Stimulated activated CD4-positive, alpha-beta T cell treated with anti-CD3 and anti-CD28 coated beads, Interleukin-15, amount 100 ng/mL, for 1 hour (primary cell): ENCODE data around the gene GRPEL1.
"Not testable (repeated sequence)": the region's sequence is repeated elsewhere in the genome, so short reads cannot be mapped to it uniquely, and the experiment has no call there.

Source experiments
- DNase-seq, 2 donors: peaks; one replicate each; pipeline ENCODE4 v3.0.0-alpha.2; 2020; ENCODE audit warnings: low read depth in 1 of 2, low spot score in 1 of 2

Gene GRPEL1

DNA sequence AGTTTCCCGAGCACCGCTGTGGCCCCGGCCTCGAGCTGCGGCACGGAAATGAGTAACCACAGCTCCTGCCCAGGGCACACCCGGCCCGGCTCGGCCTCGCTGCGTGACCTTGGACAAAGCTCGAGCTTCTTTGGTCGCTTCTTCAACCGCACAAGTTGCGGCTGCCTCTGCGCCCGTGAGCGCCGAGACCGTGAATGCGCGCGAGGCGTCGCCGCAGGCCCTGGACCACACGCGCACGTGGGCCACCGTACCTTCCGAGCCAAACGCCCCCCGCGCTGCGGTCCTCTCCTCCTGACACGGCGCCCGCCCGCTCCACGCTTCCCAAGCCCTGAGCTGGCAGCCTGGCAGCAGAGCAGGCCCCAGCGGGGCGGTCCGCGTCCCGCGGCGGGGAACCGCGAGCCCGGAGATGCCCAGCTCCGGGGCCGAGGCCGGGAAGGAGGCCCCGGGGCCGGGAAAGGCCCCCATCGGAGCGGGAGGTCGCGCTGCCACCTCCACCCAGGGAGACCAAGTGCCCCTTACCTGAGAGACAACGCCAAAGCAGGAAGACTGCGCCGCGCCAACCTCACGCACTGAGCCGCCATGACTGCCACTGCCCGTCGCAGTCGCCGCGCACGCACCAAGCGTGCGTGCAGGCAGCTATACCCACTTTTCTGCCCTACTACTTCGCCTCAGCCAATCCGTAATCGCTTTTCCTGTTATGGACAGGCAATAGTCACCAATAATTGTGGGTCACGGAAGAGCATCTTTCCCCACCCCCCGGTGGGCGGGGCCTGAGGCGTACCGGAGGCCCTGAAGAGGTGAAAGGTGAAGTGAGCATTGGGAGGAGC, at the start of gene GRPEL1:
GRPEL1 (minus strand) TSS at position 613 of the 827 bp plus-strand sequence; CDS start at position 581, 32 bp downstream.
- DNase-seq = peak; percentile 100

DNA sequence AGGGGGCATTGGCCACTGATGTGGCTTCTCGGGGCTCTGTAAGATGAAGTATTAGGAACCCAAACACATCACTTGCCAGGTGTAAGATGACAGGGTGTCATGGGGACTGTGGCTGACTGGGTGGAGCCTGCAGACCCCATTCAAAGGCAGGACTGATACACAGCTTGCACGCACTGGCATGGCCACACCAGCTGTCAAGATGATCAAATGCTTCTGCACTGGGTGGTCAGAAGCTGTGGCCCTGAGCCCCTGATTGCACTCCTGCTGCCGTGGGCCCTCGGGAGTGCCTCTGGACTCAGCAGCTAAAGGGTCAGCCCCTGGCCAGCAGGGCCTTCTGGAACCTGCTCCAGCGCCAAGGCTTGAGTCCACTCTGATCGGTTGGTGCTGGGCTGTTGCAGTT, 48.8 kb upstream of the GRPEL1 start:
- no peak for DNase-seq

DNA sequence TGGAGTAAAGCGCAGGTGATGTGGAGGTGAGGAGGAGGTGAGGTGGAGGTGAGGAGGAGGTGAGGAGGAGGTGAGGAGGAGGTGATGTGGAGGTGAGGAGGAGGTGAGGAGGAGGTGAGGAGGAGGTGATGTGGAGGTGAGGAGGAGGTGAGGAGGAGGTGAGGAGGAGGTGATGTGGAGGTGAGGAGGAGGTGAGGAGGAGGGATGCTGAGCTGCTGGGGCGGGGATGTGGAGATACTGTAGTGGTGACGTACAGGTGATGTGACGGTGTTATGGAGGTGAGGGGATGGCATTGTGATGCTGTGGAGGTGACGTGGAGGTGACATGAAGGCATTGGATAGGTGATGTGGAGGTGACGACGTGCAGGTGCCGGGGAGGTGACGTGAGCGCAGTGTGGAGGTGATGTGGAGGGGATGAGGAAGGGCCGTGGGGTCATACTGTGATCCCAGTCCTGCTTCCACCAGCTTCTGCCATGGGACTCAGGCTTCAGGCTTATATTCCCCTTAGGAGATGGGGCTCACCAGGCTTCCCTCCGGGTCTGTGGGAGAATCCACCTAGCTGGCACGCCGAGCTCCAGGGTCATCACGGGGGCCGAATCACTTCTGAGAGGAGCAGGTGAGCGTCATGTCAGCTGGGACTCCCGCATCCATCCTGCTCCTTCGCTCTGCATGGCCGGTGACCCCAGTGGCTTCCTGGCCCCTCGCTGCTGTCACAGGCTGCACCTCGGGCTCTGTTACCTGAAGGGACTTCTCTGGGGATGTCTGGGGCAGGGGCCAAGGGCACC, 47.9 kb upstream of the GRPEL1 start:
- no peak for DNase-seq

DNA sequence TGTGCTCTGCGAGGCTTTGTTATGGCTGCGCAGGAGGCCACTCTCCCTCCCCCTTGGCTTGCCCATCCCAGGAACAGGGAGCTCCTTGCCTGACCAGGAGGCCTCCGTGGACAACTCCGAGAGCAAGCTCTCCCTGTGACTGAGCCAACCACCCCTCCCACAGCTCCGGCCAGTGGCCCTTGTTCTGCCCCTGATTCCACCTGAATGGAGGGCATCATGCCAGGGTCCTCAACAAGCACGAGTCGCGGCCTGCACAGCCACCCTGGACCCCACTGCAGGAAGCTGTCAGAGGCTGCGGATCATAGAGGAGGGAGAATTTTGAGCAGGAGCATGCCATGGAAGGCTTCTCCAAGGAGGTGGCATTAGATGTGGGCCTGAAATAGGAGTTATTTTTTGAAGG, 44.8 kb upstream of the GRPEL1 start:
- DNase-seq = no peak

DNA sequence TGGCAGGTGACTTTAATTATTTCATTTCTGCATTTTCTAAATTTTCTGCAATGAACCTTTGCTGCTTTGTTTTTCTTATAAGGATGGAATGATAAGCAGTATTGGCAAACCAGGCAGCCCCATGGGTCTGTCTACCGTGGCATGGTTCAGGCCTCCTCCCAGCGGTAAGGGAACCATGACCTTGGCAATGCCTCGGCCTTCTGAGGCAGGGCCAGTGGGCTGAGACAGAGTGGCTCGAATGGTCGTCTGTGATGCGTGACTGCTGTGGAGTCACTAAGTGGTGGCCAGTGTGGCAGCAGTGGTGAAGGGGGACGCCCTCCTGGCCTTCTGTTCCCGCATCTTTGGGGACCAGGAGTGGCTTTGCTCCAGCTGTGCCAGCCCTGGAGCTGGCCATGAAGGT, 43.6 kb upstream of the GRPEL1 start:
- DNase-seq = no peak

DNA sequence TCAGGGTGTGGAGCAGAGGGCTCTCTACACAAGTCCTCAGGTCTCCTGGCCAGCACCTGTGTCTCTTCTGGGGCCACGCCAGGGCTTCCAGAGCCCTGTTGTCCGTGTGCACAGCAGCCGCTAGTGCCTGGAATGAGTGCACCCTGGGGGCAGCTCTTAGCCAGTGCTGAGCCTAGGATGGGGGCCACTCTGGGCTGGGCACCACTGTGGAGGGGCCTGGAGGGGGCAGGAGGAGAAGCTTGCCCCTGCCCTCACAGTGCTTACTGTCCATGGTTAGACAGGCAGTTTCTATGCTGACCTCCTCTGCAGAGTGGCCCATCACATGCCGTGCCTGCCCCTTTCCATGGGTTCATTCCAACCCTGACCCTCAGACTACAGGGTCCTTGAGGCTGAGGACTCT, 42.7 kb upstream of the GRPEL1 start:
- no peak for DNase-seq

DNA sequence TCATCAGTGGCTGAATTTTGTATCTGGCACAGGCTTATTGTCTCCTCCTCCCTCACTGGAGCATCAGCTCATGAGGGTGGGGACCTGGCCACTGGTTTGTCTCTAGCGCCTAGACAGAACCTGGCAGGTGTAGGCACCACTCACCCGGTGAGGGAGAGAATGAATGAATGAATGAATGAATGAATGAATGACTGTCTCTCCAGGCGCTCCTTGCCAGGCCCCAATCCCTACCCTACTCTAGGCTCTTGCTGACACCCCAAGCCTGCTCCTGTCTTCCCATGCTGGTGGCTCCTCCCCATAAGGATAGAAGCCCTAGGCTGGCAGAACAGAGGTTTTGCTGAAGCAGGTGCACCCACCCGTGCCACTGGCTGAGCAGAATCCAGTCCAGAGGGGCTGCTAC, 41.3 kb upstream of the GRPEL1 start:
- DNase-seq = no peak

DNA sequence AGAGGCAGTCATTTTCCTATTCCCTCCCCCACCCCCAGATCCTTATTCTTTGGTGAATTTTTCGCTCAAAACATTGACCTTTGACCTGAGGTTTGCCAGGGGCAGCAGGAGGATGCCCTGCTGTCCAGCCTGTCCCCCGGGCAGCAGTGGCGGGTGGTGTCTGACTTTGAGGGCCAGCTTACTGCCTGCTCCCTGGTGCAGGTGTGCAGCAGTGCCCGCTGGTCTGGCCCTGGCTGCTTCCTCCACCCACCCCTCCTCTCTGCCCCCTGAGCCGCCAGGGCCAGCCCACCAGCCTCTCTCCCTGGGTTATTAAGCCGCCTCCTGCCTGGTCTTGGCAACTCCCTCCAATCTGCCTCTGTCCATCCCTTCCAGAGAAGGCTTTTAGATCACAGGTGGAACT, 40.8 kb upstream of the GRPEL1 start:
- DNase-seq = no peak

DNA sequence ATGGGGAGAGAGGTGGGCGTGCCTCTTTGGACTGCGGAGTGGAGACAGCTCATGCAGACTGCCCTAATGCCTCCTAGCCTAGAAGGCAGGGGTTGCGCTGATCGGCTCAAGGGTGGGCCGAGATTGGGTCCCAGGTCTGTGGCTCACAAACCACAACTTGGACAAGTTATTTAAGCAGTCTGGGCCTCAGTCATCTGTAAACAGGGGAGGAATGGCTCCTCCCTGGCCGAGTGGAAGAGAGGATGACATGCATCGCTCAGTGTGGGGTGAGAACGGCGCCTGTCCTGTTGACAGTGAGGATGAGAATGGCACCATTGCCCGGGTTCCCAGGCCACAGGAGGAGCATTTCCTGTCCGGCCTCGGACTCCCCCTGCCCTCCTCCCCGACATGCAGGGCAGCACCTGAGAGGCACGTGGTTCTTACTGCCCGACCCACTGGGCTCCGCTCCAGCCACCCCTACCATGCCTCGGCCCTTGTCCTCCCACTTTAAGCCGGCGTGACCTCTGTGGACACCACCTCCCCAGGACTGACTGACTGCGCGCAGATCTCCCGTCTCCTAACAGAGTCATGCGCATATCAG, 40.3 kb upstream of the GRPEL1 start:
- no peak for DNase-seq

DNA sequence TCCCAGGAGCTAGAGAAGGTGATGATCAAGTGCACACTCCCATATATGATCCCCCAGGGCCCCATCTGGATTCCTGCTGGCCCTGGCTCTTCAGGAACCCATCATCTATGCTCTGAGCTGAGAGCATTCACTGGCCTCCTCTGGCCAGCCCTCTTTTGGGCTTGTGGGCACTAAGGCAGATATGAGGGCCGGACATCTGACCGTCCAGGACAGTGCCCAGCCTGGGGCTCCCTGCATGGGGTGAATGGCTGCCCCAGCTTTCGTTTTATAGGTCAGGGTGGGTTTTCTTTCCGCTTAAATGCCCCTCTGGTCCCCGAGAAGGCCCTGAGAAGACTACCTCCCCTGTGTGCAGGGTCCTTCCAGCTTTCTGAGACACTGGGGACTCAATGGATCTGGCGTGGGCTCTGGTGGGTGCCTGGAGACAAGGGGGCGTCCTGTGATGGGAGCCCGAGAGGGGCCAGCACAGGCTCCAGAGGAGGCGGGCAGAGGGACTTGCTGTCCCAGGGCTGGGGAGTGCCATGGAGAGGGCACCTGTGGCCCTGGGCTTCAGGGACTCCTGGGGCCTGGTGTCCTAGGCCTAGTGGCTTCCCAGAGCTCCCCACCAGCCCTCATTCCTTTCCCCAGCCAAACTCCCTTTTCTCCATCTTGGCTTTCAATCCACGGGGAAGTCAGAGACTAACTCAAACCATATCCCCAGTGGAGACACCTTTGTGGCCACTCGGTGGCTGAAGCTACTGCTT, 39.5 kb upstream of the GRPEL1 start:
- DNase-seq = no peak

DNA sequence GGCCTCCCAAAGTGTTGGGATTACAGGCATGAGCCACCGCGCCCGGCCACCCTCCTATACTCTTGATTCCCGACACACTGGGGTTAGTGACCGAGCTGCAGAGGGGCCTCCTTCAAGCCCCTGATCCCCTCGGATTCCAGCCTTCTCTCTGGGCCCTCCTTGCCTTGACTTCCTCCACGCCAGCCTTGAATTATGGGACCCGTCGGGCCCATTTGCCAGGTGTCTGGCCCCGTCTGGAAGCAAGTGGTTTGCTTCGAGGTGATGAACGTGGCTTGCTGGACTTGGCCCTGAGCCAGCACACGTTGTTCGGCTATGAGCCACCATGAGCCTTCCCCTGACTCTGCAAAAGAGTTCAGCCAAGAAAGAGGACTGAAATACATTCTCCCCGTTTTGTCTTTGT, 37.4 kb upstream of the GRPEL1 start:
- no peak for DNase-seq

DNA sequence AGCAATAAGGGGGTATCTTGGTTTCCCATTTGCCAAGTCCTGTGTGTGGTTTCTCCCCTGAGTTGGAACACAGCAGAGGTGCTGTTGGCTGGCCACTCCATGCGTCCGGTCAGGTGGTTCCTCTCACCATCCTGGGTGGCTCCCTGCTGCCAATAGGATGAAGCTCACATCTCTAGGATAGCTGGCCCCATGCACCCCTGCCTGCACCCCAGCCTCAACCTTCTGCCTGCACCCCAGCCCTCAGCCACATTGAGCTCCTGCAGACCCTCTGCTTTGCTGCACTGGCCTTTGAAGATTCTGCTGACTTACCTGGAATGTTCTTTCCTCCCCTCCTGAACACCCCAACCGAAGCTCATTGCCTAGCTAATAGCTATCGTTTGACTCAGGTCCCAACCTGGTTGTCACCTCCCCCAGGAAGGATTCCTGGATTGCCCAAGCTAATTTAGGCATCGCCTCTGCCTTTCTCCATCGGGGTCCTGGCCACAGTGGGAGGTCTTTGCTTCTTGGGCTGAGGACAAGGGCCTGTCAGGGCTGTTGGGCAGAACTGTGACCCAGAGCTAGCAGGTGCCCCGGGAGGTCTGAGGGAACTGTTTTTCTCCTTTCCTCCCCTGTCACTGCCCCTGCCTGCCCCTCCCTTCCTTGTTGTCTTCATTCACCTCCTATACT, 36.6 kb upstream of the GRPEL1 start:
- no peak for DNase-seq

DNA sequence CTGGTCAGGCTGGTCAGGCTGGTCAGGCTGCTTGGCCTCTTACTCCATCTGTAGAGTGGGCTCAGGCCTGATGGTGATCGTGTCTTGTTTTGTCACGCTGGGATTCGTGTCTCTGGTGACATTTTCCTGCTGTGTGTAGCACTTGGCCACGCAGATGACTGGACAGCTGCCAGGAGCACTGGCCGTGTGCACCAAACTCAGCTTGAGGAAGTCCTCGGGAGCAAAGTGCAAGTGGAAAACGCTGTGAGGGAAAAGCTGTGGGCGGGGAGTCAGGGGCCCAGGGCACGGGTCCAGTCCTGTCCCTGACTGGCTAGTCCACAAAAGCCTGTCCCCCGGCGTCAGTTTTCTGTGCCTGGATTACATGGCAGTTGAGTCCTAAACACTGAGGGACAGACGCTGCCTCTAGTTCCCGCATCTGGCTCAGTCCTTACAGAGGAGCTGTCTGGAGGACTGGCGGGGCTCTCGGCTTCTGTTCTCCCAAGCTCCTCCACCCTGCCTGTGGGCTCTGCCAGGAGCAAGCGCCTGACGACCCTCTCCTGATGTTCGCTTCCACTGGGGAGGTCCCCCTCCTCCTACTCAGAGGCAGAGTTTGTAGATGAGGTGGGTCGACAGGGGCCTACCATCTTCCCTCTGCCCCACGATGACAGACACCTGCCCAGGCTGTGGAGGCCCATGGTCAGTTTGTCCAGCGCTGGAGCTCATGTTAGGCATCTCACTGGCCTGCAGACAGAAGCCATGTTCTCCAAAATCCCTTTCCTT, 35.9 kb upstream of the GRPEL1 start:
- DNase-seq = no peak

DNA sequence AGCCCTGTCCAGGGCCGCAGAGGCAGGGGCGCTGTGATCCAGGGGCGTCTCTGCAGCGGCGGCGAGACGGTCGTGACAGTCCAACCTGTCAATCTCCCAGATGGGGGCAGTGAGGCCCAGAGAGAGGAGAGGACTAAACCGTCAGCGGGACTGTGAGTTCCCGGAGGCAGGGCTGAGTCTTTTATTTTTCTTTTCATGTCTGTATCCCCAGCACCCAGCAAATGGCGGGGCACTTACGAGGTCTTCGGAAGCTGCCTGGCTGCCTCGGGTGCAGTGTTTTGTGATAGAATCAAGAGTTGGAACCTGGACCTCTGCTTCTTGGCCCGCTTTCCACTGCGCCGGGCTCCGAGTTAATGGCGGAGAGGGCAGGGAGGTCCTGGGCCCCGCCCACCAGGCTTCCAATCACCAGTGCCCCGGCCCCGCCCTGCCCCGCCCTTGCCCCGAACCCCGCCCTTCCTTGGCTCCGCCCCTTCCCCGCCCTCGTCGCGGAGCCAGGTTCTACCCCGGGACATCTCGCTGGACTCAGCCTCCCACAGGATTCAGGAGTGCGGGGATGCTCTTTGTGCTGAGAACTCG, 35.3 kb upstream of the GRPEL1 start:
- peak; percentile 52 to 75 for DNase-seq

DNA sequence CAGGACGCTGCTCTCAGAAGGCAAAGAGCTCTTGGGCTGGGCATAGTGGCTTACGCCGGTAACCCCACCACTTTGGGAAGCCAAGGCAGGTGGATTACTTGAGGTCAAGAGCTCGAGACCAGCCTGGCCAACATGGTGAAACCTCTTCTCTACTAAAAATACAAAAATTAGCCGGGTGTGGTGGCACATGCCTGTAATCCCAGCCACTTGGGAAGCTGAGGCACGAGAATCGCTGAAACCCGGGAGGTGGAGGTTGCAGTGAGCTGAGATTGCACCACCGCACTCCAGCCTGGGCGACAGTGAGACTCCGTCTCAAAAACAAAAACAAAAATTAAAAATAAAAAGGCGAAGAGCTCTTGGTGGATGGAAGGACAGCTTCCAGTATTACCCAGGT, 34.6 kb upstream of the GRPEL1 start:
- not testable (repeated sequence) for DNase-seq

DNA sequence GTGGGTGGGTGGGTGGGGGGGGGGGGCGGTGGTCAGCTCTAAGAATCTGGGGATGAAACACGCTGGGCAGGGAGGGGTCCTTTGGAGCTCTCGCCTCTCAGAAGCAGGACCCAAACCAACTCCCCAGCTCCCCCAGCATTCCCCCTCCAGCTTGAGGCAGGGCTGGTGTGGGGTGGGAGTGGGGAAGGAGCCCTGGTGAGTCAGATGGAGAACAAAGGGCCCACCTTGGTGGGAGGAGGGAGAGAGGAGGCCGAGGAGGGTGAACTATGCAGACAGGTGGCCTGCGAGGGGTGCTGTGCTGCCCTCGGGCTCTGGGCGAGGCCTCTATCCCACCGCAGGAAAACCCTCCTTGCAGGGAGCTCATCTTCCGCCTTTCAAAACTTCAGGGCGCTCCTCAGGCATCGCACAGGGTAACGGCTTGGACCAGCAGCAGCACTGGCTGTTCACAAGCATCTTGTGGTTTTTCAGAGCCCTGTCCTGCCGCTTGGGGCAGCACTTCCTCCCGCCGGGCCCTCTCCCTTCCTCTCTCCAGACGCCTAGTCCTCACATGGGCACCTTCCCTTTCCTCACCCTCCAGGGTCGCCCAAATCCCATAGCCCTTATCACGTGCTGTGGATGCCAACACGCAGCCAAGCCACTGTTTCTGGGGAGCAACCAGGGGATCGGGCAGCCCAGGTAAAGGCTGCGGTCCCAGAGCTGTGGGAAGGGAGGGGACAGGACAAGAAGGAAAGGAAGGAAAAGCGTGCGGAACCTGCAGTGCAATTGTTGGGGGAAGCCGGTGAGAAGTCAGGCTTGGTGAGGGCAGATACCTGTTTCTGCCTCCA, 34.0 kb upstream of the GRPEL1 start:
- peak in 1 of 2 donors; percentile 35 for DNase-seq

DNA sequence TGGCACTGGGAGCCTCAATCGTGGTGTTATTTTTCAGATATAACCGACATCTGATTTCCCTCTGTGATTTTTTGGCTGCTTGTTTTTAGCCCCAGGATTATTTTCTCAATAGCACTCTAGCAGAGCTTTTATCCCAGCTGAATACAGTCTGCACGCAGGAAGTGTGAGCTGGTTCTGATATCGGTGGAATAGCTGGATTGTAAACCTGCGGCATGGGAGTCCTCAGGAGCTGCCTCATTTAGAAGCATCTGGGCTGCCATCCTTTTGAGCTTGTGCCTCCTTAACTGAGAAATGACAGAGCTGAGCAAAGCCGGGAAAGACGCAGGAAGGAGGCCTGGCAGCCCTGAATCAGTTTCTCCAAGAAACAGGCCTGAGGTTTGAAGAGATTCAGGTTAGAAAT, 28.4 kb upstream of the GRPEL1 start:
- DNase-seq = no peak

DNA sequence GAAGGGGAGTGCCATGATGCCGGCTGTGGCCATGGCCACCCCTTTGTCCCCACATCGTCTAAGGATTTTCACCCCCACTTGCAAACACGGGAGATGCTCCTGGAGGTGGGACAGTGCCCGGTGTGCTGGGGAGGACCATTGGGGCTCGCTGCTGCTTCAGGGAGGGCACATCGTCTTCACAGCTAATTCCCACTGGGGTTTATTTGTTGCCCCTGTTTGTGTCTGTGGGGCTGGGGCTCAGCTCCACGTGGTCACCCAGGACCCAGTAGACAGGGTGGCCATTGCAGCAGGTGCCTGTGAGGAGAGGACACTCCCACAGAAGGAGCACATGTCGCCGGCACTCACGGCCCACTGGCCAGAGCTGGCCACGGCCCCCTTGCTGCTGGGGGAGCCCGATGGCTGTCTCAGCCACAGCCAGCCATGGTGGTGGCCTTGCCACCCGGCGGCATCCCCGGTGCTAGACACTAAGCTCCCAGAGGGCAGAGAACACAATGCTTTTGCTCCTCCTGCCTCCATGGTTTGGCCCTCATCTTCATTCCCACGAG, 27.8 kb upstream of the GRPEL1 start:
- no peak for DNase-seq

DNA sequence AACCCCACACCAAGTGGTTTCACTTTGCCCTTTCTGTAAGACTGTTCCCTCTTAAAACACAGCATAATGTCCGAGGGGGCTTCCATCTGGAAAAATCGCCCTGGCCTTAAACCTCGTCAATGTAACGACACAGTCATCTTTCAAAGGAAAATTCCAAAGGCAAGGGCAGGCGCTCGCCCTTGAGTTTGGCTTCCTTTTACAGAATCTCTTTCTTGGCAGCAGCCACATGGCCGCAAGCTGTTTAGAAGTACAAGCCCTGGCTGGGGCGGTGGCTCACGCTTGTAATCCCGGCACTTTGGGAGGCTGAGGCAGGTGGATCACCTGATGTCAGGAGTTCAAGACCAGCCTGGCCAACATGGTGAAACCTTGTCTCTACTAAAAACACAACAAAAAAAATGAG, 27.1 kb upstream of the GRPEL1 start:
- no peak for DNase-seq
